NK-92 (cell line): ENCODE data around the gene ULK2.
"Not testable (repeated sequence)": the region's sequence is repeated elsewhere in the genome, so short reads cannot be mapped to it uniquely, and the experiment has no call there.

Experiments used
- DNase-seq: peaks from one replicate; lab custom pipeline; 2025; ENCODE audit not compliant: unreplicated experiment; lab: John Stamatoyannopoulos, UW

Gene ULK2

DNA sequence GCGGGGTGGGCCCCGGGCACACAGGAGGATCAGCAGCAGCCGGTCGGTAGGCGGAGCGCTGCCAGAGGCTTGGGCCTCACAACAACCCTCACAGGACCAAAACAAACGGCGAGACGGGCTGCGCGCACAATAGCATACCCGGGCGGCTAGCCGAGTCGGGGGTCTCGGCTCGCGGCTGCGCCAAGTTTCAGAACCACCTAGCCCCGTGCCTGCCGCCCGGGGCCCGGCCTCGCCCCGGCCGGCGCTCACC, 732 bp downstream of the ULK2 start:
- DNase-seq = no peak

DNA sequence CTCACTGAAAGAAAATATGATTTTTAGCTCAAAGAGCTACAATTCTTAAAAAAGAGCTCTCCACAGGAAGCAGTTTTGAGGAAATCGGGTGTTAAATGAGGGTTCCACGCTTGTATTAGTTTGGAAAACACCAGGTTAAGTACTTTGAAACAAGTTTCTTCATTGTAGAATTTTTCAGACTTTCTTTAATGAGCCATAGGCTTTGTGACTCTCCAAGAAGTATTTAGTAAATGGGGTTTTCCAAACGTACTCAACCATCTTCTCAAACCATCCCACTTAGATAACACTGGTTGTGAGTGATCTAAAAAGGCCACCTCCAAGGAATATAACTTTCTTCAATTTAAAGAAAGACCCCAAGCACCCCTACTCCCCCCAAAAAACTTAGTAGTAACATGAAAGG, 2.7 kb downstream of the ULK2 start:
- DNase-seq = no peak

DNA sequence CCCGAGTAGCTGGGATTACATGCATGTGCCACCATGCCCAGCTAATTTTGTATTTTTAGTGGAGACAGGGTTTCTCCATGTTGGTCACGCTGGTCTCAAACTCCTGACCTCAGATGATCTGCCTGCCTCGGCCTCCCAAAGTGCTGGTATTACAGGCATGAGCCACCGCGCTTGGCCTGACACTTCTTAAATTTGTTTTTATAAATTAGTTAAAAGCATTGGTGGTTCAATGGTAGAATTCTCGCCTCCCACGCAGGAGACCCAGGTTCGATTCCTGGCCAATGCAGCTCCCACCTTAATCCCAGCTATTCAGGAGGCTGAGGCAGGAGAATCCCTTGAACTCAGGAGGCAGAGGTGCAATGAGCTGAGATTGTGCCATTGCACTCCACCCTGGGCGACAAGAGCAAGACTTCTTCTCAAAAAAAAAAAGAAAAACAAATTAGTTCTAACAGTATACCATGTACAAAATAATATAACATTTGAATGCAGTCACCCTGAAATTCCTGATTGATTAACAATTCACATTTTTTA, 7.0 kb downstream of the ULK2 start:
- DNase-seq = not testable (repeated sequence)

DNA sequence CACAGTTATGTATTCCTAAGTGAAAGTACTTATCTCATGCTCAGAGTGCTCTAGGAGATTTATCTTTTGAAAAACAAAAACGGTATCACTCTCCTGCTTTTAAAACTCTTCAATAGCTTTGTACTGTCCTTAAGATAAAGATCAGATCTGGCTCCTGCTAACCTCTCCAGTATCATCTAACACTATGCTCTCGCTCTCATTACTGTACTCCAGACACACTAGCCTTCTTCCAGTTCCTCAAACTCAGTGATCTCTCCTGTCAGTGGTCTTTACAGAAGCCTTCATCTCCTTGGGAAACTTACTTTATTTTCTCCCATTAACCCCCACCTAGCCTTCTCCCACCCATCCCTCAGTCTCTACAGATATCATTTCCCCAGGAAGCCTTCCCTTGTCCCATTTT, 10.1 kb downstream of the ULK2 start:
- no peak for DNase-seq

DNA sequence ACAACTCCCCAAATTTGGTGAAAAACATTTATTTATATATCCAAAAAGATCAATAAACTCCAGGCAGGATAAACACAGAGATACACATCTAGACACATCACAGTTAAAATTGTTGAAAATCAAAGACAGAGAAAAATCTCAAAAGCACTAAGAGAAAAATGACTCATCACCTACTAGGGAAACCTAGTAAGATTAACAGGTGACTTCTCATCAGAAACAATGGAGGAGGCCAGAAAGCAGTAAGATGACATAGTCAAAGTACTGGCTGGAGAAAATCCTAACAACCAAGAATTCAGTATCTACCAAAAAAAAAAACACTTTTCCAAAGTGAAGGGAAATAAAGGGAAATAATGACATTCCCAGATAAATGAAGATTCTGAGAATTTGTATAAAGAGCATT, 33.8 kb downstream of the ULK2 start:
- no peak for DNase-seq

DNA sequence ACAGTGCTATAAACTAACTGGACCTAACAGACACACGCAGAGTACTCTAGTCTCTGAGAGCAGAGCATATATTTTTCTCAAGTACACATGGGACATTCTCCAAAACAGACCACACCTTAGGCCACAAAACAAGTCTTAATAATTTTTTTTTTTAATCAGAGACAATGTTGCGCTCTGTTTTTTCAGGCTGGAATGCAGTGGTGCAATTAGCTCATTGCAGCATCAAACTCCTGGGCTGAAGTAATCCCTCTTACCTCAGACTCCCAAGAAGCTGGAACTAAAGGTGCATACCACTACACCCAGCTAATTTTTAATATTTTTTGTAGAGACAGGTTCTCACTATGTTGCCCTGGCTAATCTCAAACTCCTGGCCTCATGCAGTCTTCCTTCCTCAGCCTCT, 37.7 kb downstream of the ULK2 start:
- DNase-seq = no peak

DNA sequence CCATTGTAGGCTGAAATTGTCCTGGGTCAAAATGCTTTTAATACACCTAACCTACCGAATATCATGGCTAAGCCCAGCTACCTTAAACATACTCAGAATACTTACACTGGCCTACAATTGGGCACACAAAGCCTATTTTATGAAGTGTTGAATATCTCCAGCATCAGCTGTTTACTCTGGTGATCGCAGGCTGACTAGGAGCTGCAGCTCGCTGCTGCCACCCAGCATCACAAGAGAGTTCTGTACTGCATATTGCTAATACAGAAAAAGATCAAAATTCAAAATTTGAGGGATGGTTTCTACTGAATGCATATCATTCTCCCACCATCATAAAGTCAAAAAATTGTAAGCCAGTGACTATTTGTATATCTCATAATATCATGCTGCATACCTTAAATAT, 55.3 kb downstream of the ULK2 start:
- DNase-seq = no peak

DNA sequence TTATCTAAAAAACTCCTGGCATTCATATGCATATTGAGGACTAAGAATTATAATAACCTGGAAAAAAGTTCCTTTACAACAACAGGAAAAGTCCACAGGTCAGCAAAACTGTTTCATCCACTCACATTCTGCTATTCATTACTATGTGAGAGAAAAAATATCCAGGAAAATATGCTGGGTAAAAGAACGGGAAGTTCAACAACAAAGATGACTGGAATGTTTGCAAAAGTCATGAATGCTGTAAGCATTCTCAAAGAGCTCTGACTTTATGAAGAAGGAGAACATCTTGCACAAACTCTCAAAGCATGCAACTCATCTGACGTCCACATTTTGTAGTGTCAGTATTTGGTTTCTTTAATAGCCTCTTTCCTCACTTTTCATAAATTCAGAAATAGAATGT, 62.7 kb downstream of the ULK2 start:
- no peak for DNase-seq

DNA sequence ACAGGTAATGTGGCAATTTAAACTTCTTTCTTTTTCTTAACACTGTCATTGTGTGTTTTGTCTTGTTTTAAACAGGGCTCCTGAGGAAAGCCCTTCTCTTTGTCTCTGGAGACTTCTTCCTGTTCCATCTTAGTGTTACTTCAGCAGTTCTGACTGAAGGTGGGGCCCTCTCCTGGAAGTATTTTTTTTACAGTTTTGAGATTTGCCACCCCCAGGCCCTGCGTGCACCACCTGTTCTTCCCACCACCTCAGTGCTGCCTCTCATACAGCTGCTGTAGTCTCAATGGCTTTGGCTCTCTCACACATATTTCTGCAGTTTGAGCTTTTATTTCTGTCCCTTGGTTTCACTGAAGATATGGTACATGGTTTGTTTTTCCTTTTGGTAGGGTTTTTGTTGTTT, 67.2 kb downstream of the ULK2 start:
- no peak for DNase-seq

DNA sequence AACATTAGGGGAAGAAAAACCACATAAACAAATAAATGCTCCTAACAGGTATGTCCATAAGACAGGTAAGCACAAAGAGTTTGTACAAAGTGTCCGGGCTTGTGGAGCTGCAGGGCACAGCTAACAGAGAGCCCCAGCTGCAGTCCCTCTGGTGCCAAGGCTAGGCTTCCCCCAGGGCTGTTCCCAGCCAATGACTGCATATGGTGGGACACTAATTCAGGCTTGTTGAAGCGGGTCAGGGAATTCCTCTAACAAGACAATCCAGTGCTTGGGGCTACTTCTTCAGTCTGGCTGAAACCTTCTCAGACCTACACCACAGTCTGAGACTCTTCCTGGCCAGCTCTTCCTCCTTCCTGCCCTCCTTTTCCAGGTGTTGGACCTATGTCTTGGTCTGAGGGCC, 67.9 kb downstream of the ULK2 start:
- DNase-seq = no peak

DNA sequence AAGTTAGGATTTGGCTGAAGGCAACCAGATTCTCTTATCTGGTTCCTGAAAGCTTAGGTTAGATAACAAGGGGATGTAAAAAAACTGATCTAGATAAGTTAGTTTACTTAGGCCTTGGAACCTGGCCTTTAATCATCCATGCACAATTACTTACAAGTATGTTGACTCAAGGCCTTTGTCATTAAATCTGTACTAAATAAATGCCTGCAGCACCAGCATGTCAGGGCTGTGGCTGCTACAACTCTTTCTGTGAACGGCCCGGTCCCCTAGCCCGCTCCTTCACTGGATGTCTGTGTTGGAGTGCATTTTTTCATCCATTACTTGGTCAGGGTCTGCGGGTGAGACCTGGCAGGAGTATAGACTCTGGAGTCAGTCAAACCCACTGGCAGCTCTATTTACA, 71.3 kb downstream of the ULK2 start:
- no peak for DNase-seq

DNA sequence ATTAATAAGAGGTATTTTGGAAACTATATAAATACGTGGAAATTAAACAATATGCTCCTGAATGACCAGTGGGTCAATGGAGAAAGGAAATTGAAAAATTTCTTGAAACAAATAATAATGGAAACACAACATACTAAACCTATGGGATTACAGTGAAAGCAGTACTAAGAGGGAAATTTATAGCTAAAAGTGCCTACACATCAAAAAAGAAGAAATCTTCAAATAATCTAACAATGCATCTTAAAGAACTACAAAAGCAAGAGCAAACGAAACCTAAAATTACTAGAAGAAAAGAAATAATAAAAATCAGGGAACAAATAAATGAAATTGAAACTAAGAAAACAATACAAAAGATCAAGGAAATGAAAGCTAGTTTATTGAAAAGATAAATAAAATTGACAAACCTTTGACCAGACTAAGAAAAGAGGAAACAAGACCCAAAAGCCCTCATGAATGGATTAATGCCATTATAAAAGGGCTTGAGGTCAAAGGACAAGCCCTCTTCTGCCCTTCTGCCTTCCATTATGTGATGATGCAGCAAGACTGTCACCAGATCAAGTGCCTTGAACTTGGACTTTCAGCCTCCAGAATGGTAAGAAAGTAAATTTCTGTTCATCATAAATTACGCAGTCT, 75.7 kb downstream of the ULK2 start:
- DNase-seq = no peak

DNA sequence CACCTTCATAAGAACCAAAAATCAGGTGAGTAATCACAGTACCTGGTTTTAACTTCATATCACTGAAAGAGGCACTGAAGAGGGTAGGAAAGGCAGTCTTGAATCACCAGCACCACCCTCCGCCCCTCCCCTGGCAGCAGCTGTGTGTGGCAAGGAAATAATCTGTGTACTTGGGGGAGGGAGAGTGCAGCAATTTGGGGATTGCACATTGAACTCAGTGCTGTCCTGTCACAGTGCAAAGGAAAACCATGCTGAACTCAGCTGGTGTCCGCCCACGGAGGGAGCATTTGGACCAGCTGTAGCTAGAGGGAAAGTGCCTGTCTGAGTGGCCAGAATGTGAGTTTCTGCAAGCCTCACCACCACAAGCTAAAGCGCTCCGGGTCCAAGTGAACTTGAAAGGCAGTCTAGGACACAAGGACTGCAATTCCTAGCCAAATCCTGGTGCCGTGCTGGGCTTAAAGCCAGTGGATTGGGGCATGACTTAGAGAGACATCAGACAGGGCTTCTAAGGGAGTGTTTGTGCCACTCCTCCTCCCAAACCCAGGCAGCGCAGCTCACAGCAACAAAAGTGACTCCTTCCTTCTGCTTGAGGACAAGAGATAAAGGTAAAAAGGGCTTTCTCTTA, 79.9 kb downstream of the ULK2 start:
- no peak for DNase-seq

DNA sequence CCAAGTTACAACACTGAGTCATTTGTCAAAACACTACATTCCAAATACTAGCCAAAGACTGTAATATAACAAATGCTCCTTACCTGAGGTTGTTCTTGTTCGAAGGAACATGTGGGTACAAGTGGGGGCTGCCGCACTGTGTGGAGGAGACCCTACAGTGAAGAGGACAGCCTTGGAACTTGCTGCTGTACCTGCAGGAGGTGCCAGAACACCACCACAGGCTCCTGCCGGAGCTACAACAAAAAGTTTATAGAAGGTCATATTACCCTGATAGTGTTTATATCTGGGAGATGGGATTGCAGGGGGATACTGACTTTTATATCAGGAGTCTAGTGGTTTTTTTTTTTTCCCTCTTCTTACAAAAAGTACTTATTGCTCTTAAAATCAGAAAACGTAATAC, 81.9 kb downstream of the ULK2 start:
- DNase-seq = no peak

DNA sequence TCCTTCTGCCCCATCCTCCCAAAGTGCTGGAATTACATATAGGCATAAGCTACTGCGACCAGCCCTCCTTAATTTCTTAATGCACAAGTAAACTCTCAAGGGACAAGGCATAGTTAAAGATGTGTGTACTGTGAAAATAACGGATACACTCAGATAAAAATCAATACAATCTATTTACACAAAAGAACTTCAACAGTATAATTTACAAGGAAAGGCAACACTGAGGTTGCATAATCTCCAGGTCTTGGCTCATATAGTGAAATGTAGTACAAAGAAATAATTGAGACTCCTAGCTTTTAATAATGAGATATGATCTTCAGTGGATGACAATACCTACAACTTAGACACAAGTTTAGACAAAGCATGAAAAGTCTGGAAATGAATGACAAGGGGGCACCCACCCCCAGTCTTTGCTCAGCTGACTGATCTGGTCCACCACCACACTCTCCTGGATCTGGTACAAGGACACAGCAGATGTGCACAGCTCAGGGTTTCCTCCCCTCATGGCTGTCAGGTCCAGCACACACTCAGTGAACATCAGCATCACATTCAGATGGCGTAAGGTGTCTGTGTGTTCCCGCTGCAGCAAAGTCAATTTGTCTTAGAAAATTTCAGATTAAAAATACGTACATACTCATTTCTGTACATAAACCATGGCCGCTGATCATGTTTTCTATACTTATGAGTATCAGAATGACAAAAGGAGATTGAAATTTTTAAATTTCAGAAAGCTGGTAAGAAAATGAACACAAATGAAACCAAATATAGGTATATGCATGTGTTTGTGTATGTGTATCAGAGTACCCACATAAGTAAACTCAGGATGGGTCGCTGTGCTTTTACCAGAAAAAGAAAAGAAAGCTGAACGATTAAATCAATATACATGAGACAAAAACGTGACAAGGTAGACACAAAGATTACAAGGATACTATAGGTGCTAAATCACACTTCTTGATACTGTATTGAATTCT, 86.0 kb downstream of the ULK2 start:
- no peak for DNase-seq

DNA sequence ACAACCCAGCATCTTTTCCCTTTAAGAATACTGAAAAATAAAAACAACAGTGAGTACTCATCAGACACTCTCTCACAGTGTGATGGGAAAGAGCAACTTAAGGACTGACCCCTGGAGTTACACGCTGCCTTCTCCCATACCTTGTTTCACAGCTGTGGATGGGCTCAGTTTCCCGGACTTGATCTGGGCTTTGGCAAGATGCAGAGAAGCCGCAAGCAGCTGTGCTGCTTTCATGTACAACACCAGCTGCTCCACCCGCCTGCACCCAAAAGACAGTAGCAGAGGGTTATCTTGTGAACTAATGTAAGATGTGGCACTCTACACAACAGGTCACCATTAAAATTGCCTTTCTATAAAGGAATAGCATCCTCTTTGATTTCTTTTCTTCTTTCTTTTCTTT, 86.9 kb downstream of the ULK2 start:
- DNase-seq = no peak

DNA sequence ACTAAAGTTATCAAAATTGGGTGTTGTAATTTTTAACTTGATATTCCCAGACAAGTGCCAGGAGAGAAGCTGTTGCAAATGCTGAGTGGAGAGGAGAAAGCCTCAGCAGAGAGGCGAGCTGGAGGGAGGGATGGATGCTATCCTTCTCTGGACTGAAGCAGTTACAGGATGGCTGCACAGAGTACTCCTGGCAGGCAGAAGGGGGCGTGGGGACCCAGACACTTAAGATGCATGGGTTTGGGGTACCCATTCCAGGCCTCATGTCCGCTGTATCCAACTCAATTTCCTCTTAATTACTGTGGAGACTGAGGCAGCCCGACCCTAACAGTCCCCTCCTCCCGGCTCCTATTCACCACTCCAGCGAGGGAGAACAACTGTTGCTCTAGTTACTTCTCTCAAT, 94.2 kb downstream of the ULK2 start:
- DNase-seq = no peak

DNA sequence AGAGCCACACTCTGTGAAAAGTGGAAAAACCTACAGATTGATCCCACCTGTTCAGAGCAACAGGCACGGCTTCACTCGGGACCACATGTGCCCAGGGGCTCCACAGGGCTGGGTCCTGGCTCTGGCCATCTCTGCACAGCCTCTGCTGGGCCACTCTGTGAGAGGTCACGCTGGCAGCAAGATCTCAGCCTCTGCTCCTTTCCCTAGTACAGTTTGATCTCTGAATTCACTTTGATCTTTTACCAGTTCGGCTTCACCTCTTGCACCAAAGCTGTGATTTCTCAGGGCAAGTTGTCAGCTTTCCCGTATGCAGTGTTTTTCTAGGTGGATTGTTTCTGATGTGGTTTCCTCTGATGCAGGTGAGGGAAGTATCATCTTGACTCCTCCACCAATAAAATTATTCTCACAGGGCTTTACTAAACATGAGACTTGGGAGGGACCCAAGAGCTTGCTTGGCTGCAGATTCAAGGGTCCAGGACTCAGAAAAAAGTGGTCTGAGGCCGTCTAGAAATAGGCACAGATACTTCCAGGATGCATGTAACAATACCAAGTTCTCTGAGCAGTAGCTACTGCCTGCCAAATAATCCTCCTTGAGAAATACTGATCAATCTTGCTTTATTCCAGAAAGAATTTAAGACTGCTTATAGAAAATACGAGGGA, 95.6 kb downstream of the ULK2 start:
- no peak for DNase-seq

DNA sequence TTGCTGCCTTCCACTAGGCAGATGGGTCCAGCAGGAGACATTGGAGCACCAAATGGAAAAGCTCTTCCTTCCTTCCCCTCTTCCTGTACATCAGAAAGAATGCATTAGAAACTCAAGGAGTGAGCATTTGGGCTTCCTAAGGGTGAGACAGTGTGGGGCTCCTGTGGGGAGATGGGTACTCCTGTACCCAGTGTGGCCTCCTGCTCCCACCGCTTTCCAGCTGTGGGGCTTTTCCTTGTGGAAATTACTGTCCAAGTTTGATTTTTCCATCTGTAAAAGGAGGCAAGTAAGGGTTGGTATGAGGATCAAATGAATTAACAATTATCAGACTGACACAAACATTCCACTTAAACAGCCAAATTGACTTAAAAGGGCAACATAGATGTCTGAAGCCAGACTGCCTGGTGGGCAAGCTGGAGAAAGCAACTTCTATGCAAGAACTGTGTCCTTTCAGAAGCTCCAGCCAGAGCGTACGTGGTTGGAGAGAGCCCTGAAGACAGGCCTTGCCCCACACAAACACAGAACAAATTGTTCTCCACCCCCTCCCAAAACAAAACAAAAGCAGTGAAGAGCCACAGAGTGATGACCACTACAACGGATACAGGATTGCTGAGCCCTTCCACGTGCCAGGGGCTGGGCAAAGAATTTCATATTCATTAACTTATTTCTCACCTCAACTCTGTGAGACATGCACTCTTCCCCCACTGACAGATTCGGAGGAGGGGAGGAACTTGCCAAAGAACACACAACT, 96.6 kb downstream of the ULK2 start:
- DNase-seq = no peak

DNA sequence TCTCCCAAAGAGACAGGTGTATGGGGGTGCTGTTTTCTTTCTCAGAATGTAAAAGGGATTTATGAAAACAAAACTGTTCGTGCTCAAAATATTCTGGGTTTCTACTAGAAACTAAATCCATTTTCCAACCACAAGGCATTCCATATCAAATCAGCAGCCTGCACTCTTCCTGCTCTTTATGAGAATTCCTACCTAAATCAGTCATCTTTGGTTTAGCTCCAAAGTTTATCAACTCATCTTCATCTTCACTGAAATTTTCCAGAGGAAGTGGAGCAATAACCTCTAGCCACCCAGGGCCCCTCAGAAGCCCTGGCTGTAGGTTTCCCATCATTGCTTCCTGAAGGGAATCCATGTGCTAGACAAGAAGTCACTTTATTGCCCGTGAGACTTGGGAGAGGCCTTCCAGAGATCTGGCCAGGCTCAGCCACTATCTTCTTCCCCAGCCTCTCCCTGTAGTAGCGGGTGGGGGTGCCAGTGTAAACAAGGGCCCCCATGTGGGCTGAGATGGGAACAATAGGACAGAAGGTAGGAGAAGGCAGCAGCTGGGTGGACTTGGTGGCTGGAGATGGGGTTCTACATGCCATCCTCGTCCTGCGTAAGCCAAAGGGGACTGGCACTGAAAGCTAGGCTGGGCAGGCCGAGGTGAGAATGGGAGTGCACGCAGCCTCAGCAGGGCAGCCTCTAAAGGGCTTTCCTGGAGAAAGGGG, 97.6 kb downstream of the ULK2 start:
- no peak for DNase-seq
